ENCODE data around the gene CREB3L4. TPM values are rescaled to one million over a fixed set of nuclear protein-coding genes. Genes with fewer than 3 reads are reported as not detected.
A peak's percentile ranks its signal among the peaks of the same experiment; 100 is the strongest.

Gene CREB3L4
- total RNA-seq, 1 donor from 2014 or later = 41.7 TPM

DNA sequence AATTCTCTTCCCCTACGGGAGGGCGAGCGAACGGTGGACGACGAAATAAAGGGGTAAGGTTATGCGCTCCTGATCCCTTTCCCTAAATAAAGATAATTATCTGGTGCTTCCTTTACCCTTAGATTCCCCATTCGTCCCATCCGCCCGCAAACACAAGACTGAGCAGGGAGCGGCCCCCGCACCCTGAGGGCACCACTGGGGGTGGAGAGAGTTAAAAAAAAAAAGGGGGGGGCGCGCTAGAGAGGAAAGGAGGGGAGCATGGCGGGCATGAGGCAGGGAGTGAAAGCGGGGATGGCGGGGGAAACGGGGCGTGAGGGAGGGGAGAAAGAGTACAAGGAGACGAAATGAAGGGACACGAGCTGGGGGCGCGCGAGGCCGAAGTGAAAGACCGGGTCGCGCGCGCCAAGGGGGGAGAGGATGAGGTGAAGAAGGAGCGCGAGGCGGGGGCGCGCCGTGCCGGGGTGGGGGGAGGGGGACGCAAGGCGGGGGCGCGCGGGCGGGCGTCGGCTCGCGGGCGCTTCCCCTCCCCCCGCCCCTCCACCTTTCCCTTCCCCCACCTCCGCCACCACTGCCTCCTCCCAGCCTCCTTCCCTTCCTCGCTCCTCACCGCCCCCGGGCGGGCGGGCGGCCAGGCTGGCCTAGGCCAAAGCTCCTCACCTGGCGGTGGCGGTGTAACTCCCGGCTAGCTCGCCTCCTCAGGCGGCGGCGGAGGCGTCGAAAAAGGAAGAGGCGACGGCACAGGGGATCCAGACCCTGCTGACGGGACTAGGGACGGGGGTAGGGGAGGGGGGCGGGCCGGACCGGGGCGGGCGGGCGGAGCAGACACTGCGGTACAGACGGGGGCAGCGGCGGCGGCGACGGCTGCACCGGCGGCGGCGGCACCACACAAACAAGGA lies 45.4 kb upstream of the CREB3L4 start:
- Mint-ChIP-seq H3K4me3 (ENCODE audit: low read depth) (peak overlapping the region; percentile 86), H3K27ac (peak overlapping the region; percentile 96), H3K4me1 (ENCODE audit: low read depth) (peaks cover 25% of the 10 kb centered on the region), H3K9me3 (ENCODE audit: low read depth) (no peaks in the 10 kb centered on the region), H3K27me3 (no peaks in the 10 kb centered on the region), H3K36me3 (ENCODE audit: insufficient read depth) (no peaks in the 10 kb centered on the region)
- DNase-seq (ENCODE audit: low spot score, unreplicated experiment) = peak; percentile 58
- TF ChIP-seq, protein P1, sequence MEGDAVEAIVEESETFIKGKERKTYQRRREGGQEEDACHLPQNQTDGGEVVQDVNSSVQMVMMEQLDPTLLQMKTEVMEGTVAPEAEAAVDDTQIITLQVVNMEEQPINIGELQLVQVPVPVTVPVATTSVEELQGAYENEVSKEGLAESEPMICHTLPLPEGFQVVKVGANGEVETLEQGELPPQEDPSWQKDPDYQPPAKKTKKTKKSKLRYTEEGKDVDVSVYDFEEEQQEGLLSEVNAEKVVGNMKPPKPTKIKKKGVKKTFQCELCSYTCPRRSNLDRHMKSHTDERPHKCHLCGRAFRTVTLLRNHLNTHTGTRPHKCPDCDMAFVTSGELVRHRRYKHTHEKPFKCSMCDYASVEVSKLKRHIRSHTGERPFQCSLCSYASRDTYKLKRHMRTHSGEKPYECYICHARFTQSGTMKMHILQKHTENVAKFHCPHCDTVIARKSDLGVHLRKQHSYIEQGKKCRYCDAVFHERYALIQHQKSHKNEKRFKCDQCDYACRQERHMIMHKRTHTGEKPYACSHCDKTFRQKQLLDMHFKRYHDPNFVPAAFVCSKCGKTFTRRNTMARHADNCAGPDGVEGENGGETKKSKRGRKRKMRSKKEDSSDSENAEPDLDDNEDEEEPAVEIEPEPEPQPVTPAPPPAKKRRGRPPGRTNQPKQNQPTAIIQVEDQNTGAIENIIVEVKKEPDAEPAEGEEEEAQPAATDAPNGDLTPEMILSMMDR (IDR thresholded peaks at IDR 0.05; ENCODE audit: unreplicated experiment) = peak; percentile 34

DNA sequence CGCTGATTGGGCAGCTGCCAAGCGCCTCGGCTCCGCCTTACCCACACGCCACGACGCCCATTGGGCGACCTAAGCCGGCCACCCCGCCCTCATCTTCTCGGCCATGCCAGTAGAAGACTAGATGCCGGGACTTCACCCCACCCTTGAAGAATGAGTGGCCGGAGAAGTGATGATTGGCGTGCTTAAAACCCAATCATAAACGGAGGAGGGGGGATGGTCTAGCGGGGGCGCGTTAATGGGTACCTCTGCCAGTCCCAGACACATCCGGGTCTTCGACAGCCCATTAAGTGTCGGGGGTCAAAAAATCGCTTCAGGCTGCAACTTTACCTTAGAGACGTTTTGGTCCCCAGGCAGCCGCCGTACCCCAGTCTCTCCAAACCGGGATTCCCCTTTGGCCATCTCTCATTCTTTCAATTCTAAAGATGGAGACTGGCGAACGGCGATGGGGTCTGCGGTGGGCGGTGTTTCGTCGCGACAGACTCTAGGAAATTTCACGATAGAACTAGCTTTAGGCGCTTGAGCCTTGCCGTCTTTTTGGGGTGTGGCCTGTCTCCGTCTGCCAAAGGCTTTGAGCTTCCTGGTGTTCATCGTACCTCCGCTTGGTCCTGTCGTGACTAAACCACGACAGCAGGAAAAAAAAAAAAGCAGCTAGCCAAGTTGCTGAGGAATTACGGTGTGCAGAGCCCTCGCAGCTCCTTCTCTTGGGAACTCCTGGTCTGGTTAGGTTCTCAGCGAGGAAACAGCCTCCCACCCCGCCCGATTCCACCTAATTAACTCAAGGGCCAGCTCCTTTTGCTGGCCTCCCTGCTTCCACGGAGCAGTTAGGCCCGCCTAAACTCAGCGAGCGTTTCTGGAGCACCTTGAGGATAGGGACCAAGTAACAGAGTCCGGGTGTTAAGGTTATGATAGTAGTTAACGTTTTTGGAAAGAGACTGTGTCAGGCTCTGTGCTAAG lies 44.5 kb upstream of the CREB3L4 start, which contains the start of gene GATAD2B:
Gene GATAD2B (minus strand): TSS at position 1 of the 954 bp plus-strand sequence. CDS start 94,625 bp downstream, outside the sequence.
- Mint-ChIP-seq H3K27ac (peak within 1 kb of the TSS; percentile 96), H3K27me3 (no peaks in the 10 kb centered on the region), H3K4me3 (ENCODE audit: low read depth) (peak within 1 kb of the TSS; percentile 86), H3K9me3 (ENCODE audit: low read depth) (no peaks in the 10 kb centered on the region), H3K36me3 (ENCODE audit: insufficient read depth) (no peaks in the 10 kb centered on the region), H3K4me1 (ENCODE audit: low read depth) (peaks cover 22% of the 10 kb centered on the region)
- peak; percentile 98 for DNase-seq (ENCODE audit: low spot score, unreplicated experiment)
- TF ChIP-seq, protein P1 (IDR thresholded peaks at IDR 0.05; ENCODE audit: unreplicated experiment) = no peak

DNA sequence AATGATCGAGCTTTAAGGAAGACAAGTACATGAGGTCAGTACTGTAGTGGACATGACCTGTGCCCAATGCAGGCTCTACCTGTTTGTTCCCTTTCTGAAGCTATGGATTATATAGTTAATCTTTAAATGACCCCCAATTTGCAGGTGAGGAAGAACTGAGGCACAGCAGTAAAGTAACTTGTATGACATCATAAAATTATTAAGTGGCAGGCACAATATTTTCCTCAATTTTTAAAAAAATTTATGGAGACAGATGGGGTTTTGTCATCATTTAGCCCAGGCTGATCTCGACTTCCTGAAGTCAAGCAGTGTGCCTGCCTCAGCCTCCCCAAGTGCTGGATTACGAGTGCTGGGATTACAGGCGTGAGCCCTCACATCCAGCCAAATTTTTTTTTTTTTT lies 41.3 kb upstream of the CREB3L4 start:
- no peak overlapping the region for H3K27ac Mint-ChIP-seq
- no peaks in the 10 kb centered on the region for H3K36me3 Mint-ChIP-seq (ENCODE audit: insufficient read depth)
- TF ChIP-seq, protein P1 (IDR thresholded peaks at IDR 0.05; ENCODE audit: unreplicated experiment) = no peak
- no peak for DNase-seq (ENCODE audit: low spot score, unreplicated experiment)
- peaks cover 4% of the 10 kb centered on the region for H3K4me1 Mint-ChIP-seq (ENCODE audit: low read depth)
- H3K27me3 Mint-ChIP-seq = no peaks in the 10 kb centered on the region
- no peak overlapping the region for H3K4me3 Mint-ChIP-seq (ENCODE audit: low read depth)
- no peaks in the 10 kb centered on the region for H3K9me3 Mint-ChIP-seq (ENCODE audit: low read depth)

DNA sequence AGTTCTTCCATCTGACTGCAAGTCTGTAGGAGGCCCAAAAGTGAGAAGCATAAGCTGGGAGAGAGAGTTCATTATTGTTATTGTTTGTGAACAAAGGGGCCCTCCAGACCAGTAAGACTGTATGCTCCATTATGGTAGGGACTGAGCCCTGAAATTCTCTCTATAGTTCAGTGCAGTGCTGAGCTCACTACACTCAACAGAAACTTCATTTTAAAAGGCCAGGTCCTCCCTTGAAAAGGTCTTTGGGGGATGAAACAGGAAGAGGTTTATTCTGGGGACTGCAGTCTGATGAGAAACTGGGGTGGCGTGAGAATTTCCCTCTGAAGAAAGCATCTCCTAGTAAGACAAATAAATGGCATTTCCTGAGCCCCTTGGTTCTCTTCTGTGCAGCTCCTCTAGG lies 39.5 kb upstream of the CREB3L4 start:
- H3K4me1 Mint-ChIP-seq (ENCODE audit: low read depth) = peaks cover 1% of the 10 kb centered on the region
- no peak overlapping the region for H3K4me3 Mint-ChIP-seq (ENCODE audit: low read depth)
- DNase-seq (ENCODE audit: low spot score, unreplicated experiment) = no peak
- no peaks in the 10 kb centered on the region for H3K27me3 Mint-ChIP-seq
- no peak overlapping the region for H3K27ac Mint-ChIP-seq
- peaks cover 1% of the 10 kb centered on the region for H3K36me3 Mint-ChIP-seq (ENCODE audit: insufficient read depth)
- no peaks in the 10 kb centered on the region for H3K9me3 Mint-ChIP-seq (ENCODE audit: low read depth)
- TF ChIP-seq, protein P1 (IDR thresholded peaks at IDR 0.05; ENCODE audit: unreplicated experiment) = no peak

DNA sequence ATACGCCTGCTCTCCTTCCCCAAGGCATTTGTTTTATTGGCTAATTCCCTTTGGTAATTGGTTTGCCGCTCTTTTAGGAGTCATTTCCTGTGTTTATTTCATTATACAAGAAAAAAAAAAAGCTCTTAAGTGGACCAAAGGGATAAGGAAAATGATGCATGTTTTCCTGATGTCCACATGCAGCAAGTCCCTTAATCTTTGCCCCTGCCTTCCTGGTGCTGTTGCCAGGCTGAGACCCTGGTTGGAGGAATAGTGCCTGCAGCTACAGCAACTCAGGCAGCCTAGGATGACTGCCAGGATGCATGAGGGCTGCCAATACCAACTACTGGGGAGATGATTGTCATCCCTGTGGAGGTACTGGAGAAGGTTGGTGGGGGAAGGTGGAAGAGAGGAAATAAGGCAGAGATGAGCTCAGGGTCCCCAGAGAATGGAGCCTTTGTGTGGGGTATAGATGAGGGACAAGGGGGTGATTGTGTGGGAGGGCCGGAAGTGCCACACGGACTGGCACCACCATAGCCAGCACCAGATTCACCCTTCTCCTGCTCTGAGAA lies 38.8 kb upstream of the CREB3L4 start:
- Mint-ChIP-seq H3K4me1 (ENCODE audit: low read depth) (peaks cover under 1% of the 10 kb centered on the region), H3K36me3 (ENCODE audit: insufficient read depth) (peaks cover 1% of the 10 kb centered on the region), H3K9me3 (ENCODE audit: low read depth) (no peaks in the 10 kb centered on the region), H3K4me3 (ENCODE audit: low read depth) (no peak overlapping the region), H3K27me3 (no peaks in the 10 kb centered on the region), H3K27ac (peak overlapping the region; percentile 25)
- TF ChIP-seq, protein P1 (IDR thresholded peaks at IDR 0.05; ENCODE audit: unreplicated experiment) = no peak
- DNase-seq (ENCODE audit: low spot score, unreplicated experiment) = no peak

Data from progenitor cell of endocrine pancreas (in vitro differentiated cells).